Prostate gland (tissue), 2 donors: ENCODE data around the gene GPATCH2L.

Experiments
- POLR2AphosphoS5 ChIP-seq: sonication (generic); formaldehyde crosslinking; IDR thresholded peaks from one replicate; pipeline ENCODE4 v1.6.1; 2017; ENCODE audit warnings: antibody characterized with exemption
- TF ChIP-seq, protein P1 (sequence below), 4 experiments: fragments of 200-600 bp in 2 of 4; fragments of 450-650 bp in 2 of 4; sonication (generic) in 2 of 4; IDR thresholded peaks; 1 replicate in 3 of 4; 2 replicates in 1 of 4; pipeline ENCODE4 v1.5.1; 2016 to 2019; ENCODE audit warnings: antibody characterized with exemption in 4 of 4, mild to moderate bottlenecking in 2 of 4, moderate library complexity in 2 of 4

DNA sequence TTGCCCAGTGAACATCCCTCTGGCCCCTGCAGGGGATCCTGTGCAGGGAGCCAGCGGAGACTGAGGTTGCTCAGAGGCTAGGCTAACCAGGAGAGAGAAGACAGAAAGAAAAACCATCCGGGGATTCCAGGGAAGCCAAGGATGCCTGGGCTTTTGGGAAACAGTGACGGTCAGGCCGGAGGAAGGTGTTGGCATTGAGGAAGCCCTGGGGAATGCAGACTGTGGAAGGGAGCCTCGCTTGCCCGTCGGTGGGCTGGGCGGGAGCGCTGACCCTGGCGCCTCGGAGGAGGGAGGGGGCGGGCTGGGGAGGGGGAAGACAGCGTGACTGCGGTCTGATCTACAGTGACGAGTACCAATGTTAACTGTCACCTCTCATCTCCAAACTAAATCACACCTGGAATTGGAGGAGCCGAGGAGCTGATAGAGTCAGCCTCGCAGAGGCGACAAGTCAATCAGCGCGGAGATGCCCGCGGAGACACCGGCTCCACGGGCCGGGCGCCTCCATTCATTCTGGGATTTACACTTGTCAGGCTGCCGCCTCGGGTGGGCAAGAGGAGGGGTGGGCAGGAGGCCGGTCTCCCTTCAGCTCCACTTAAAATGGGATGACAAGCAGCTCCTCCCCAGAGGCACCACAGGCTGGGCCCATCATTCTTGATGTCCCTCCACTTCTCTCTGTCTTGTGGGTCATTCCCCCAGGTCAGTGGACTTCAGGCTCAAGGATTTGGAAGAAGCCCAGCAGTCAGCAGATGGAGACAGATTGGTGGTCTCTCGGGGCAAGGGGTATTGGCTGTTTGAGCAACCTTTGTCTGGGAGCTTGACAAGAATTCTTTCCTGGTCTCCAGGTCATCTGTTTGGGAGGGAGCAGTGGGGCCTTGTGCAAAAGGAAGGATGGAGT is 20.4 kb upstream of the GPATCH2L start:
- TF ChIP-seq POLR2AphosphoS5: no peak
- TF ChIP-seq, protein P1, sequence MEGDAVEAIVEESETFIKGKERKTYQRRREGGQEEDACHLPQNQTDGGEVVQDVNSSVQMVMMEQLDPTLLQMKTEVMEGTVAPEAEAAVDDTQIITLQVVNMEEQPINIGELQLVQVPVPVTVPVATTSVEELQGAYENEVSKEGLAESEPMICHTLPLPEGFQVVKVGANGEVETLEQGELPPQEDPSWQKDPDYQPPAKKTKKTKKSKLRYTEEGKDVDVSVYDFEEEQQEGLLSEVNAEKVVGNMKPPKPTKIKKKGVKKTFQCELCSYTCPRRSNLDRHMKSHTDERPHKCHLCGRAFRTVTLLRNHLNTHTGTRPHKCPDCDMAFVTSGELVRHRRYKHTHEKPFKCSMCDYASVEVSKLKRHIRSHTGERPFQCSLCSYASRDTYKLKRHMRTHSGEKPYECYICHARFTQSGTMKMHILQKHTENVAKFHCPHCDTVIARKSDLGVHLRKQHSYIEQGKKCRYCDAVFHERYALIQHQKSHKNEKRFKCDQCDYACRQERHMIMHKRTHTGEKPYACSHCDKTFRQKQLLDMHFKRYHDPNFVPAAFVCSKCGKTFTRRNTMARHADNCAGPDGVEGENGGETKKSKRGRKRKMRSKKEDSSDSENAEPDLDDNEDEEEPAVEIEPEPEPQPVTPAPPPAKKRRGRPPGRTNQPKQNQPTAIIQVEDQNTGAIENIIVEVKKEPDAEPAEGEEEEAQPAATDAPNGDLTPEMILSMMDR (IDR thresholded peaks at IDR 0.05): no peak
